HL-60 (cell line): ENCODE results near the gene RYK.

Source experiments
- CTCF ChIP-seq: IDR thresholded peaks from one replicate; pipeline ENCODE4 v1.5.1; 2011; ENCODE audit warnings: low read length, control low read depth, inconsistent platforms; ENCODE audit not compliant: insufficient read depth
- POLR2AphosphoS5 ChIP-seq: IDR thresholded peaks from 2 replicates; pipeline ENCODE4 v1.6.1; 2012; ENCODE audit warnings: low read depth
- REST ChIP-seq: IDR thresholded peaks from 2 replicates; pipeline ENCODE4 v1.6.1; 2012; ENCODE audit warnings: low read depth; ENCODE audit not compliant: insufficient replicate concordance
- SPI1 ChIP-seq: IDR thresholded peaks from 2 replicates; pipeline ENCODE4 v1.6.1; 2012; ENCODE audit warnings: low read depth, mild to moderate bottlenecking, borderline replicate concordance

- no peak for TF ChIP-seq CTCF
- no peak for TF ChIP-seq REST
- no peak for TF ChIP-seq SPI1
- TF ChIP-seq POLR2AphosphoS5 = no peak
Measured at GRCh38 chr3:134299185-134299887, 48.7 kb upstream of the RYK start.
